ENCODE results near the gene CACHD1. TPM values are rescaled to one million over a fixed set of nuclear protein-coding genes. Genes with fewer than 3 reads are reported as not detected.
A peak's percentile ranks its signal among the peaks of the same experiment; 100 is the strongest.

The CACHD1 gene
- total and polyA plus RNA-seq, 10 donors, result 1.1 to 17.3 (median 11.4) TPM

GRCh38 chr1:64536836-64537490, 67.0 kb downstream of the CACHD1 start:
- intact Hi-C loops (cut with DNase I; ENCODE audit: low total_unique reads), result no loop called here
- 90 to 97% (median 93%) methylated on average over 8 of the region's 8 CpGs for WGBS, 5 donors
- Histone ChIP-seq H3K36me3 (no peaks in the 10 kb centered on the region), H3K27ac (no peak overlapping the region), H3K27me3 (replicated peaks in 1 of 7) (no peaks in the 10 kb centered on the region), H3K4me3 (no peak overlapping the region), H3K9me3 (no peaks in the 10 kb centered on the region), H3K4me1 (peaks cover 0 to 27% (median 14%) of the 10 kb centered on the region in 6 donors)
- no peak for DNase-seq
- TF ChIP-seq POLR2AphosphoS5 (IDR thresholded peaks at IDR 0.05), result no peak
- no peak for TF ChIP-seq POLR2A (IDR thresholded peaks at IDR 0.05)
- TF ChIP-seq, protein P1, sequence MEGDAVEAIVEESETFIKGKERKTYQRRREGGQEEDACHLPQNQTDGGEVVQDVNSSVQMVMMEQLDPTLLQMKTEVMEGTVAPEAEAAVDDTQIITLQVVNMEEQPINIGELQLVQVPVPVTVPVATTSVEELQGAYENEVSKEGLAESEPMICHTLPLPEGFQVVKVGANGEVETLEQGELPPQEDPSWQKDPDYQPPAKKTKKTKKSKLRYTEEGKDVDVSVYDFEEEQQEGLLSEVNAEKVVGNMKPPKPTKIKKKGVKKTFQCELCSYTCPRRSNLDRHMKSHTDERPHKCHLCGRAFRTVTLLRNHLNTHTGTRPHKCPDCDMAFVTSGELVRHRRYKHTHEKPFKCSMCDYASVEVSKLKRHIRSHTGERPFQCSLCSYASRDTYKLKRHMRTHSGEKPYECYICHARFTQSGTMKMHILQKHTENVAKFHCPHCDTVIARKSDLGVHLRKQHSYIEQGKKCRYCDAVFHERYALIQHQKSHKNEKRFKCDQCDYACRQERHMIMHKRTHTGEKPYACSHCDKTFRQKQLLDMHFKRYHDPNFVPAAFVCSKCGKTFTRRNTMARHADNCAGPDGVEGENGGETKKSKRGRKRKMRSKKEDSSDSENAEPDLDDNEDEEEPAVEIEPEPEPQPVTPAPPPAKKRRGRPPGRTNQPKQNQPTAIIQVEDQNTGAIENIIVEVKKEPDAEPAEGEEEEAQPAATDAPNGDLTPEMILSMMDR (IDR thresholded peaks at IDR 0.05 in 8 of 11, conservative IDR thresholded peaks at IDR 0.05 in 3 of 11), result no peak

- no peak overlapping the region for H3K4me3 ChIP-seq
- H3K4me1 ChIP-seq, result peaks cover 0 to 27% (median 14%) of the 10 kb centered on the region in 6 donors
- no peaks in the 10 kb centered on the region for H3K36me3 ChIP-seq
- no peaks in the 10 kb centered on the region for H3K9me3 ChIP-seq
- DNase-seq, result no peak
- intact Hi-C loops (cut with DNase I; ENCODE audit: low total_unique reads), result no loop called here
- whole genome bisulfite sequencing, 5 donors, result 85 to 88% (median 87%) methylated on average over 4 of the region's 4 CpGs
- no peaks in the 10 kb centered on the region for H3K27me3 ChIP-seq (replicated peaks in 1 of 7)
- TF ChIP-seq POLR2A (IDR thresholded peaks at IDR 0.05) (no peak), POLR2AphosphoS5 (IDR thresholded peaks at IDR 0.05) (no peak)
- TF ChIP-seq, protein P1 (IDR thresholded peaks at IDR 0.05 in 8 of 11, conservative IDR thresholded peaks at IDR 0.05 in 3 of 11), result no peak
- no peak overlapping the region for H3K27ac ChIP-seq
These were observed 68.0 kb downstream of the CACHD1 start for GRCh38 chr1:64537942-64538341.

DNA sequence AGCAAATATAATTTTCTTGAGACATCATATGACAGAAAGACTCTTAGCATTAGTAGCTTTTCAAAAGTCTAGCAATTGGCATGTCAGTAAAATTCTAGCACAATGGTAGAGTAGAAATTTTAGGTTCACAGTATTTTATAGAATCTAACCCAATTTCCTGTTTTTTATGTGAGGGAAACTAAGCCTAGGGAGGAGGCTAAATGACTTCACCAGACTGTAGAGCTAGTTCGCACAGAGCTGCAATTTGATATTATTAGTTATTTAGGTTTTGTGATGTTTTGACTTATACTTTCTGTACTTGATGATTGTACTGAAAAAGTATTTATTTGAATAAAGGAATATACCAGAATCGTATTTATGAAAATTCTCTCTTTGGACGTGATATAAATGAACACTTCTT, 68.5 kb downstream of the CACHD1 start:
- no peak for DNase-seq
- no peaks in the 10 kb centered on the region for H3K36me3 ChIP-seq
- 77 to 94% (median 88%) methylated on average over 3 of the region's 3 CpGs for WGBS, 5 donors
- H3K4me1 ChIP-seq, result peaks cover 0 to 27% (median 14%) of the 10 kb centered on the region in 6 donors
- no peaks in the 10 kb centered on the region for H3K9me3 ChIP-seq
- TF ChIP-seq POLR2AphosphoS5 (IDR thresholded peaks at IDR 0.05) (no peak), POLR2A (IDR thresholded peaks at IDR 0.05) (no peak)
- no peaks in the 10 kb centered on the region for H3K27me3 ChIP-seq (replicated peaks in 1 of 7)
- intact Hi-C loops (cut with DNase I; ENCODE audit: low total_unique reads), result no loop called here
- no peak overlapping the region for H3K27ac ChIP-seq
- H3K4me3 ChIP-seq, result no peak overlapping the region

- peaks cover 0 to 31% (median 14%) of the 10 kb centered on the region in 6 donors for H3K4me1 ChIP-seq
- WGBS, 5 donors, result 67 to 79% (median 72%) methylated on average over 3 of the region's 3 CpGs
- no peaks in the 10 kb centered on the region for H3K36me3 ChIP-seq
- no peak for DNase-seq
- no peak overlapping the region for H3K4me3 ChIP-seq
- no peaks in the 10 kb centered on the region for H3K9me3 ChIP-seq
- intact Hi-C loops (cut with DNase I; ENCODE audit: low total_unique reads), result no loop called here
- no peaks in the 10 kb centered on the region for H3K27me3 ChIP-seq (replicated peaks in 1 of 7)
- peak overlapping the region in 6 of 8 donors; percentile 58 to 82 (median 67) for H3K27ac ChIP-seq
- TF ChIP-seq POLR2A (IDR thresholded peaks at IDR 0.05), result no peak
- no peak for TF ChIP-seq POLR2AphosphoS5 (IDR thresholded peaks at IDR 0.05)
- TF ChIP-seq, protein P1 (IDR thresholded peaks at IDR 0.05 in 8 of 11, conservative IDR thresholded peaks at IDR 0.05 in 3 of 11), result no peak
These were observed 69.4 kb downstream of the CACHD1 start for GRCh38 chr1:64539289-64539688.
